ENCODE data around the gene SEPTIN7.
"Not testable (repeated sequence)": the region's sequence is repeated elsewhere in the genome, so short reads cannot be mapped to it uniquely, and the experiment has no call there.

SEPTIN7 gene

GRCh38 chr7:35755711-35756110 lies 45.1 kb upstream of the SEPTIN7 start:
- DNase-seq (ENCODE audit: extremely low spot score), result no peak
- TF ChIP-seq SUZ12 (IDR thresholded peaks at IDR 0.05) (no peak), PKNOX1 (IDR thresholded peaks at IDR 0.05) (no peak), FOXA1 (IDR thresholded peaks at IDR 0.05) (no peak), ELF4 (IDR thresholded peaks at IDR 0.05) (no peak), ZNF384 (IDR thresholded peaks at IDR 0.05) (no peak), LEF1 (IDR thresholded peaks at IDR 0.05; ENCODE audit: borderline replicate concordance) (no peak), BHLHE40 (IDR thresholded peaks at IDR 0.05; ENCODE audit: borderline replicate concordance) (no peak), ARNT (IDR thresholded peaks at IDR 0.05) (no peak), NFRKB (IDR thresholded peaks at IDR 0.05) (no peak), L3MBTL2 (conservative IDR thresholded peaks at IDR 0.05) (no peak), HDGF (IDR thresholded peaks at IDR 0.05; ENCODE audit: borderline replicate concordance) (no peak), SP1 (IDR thresholded peaks at IDR 0.05) (no peak), FOXM1 (IDR thresholded peaks at IDR 0.05; ENCODE audit: borderline replicate concordance) (no peak), CTBP1 (IDR thresholded peaks at IDR 0.05; ENCODE audit: borderline replicate concordance) (no peak), TARDBP (IDR thresholded peaks at IDR 0.05) (no peak), FOXK2 (IDR thresholded peaks at IDR 0.05) (no peak)
- ChIA-PET CTCF (no interaction called here), POLR2A (no interaction called here)

GRCh38 chr7:35756453-35756852 lies 44.4 kb upstream of the SEPTIN7 start:
- POLR2A ChIA-PET; CTCF ChIA-PET; DNase-seq (ENCODE audit: extremely low spot score): not testable (repeated sequence)

- TF ChIP-seq ZNF384 (IDR thresholded peaks at IDR 0.05), result no peak
- no peak for TF ChIP-seq FOXA1 (IDR thresholded peaks at IDR 0.05)
- POLR2A ChIA-PET, result interaction anchor here (1.6 kb wide), 1 partner anchor 43 kb away, joined by 6 read pairs; the partner anchor contains the start of gene SEPTIN7
- CTCF ChIA-PET, result no interaction called here
- no peak for DNase-seq (ENCODE audit: extremely low spot score)
These were observed 43.3 kb upstream of the SEPTIN7 start for GRCh38 chr7:35757574-35757973.

GRCh38 chr7:35758421-35758820 lies 42.4 kb upstream of the SEPTIN7 start:
- POLR2A ChIA-PET, result interaction anchor here (1.6 kb wide), 1 partner anchor 42 kb away, joined by 6 read pairs; the partner anchor contains the start of gene SEPTIN7

GRCh38 chr7:35760143-35760745 lies 40.6 kb upstream of the SEPTIN7 start:
- no peak for TF ChIP-seq ARNT (IDR thresholded peaks at IDR 0.05)
- TF ChIP-seq ZNF384 (IDR thresholded peaks at IDR 0.05), result no peak
- TF ChIP-seq L3MBTL2 (conservative IDR thresholded peaks at IDR 0.05), result no peak
- no peak for TF ChIP-seq FOXK2 (IDR thresholded peaks at IDR 0.05)
- no peak for TF ChIP-seq SP1 (IDR thresholded peaks at IDR 0.05)
- no peak for TF ChIP-seq FOXM1 (IDR thresholded peaks at IDR 0.05; ENCODE audit: borderline replicate concordance)
- no peak for TF ChIP-seq PKNOX1 (IDR thresholded peaks at IDR 0.05)
- TF ChIP-seq ELF4 (IDR thresholded peaks at IDR 0.05), result no peak
- no peak for TF ChIP-seq NFRKB (IDR thresholded peaks at IDR 0.05)
- no peak for TF ChIP-seq TARDBP (IDR thresholded peaks at IDR 0.05)
- CTCF ChIA-PET, result no interaction called here
- no peak for DNase-seq (ENCODE audit: extremely low spot score)
- POLR2A ChIA-PET, result no interaction called here

More at GRCh38 chr7:35758421-35758820, 42.4 kb upstream of the SEPTIN7 start:
- CTCF ChIA-PET, result no interaction called here
- peak; percentile 14 for DNase-seq (ENCODE audit: extremely low spot score)
- no peak for TF ChIP-seq CTBP1 (IDR thresholded peaks at IDR 0.05; ENCODE audit: borderline replicate concordance)
- no peak for TF ChIP-seq FOXA1 (IDR thresholded peaks at IDR 0.05)
- TF ChIP-seq PKNOX1 (IDR thresholded peaks at IDR 0.05), result no peak
- no peak for TF ChIP-seq SP1 (IDR thresholded peaks at IDR 0.05)

GRCh38 chr7:35761871-35762677 lies 38.8 kb upstream of the SEPTIN7 start:
- ChIA-PET POLR2A (interaction anchor here (1.2 kb wide), 1 partner anchor 39 kb away, joined by 7 read pairs; the partner anchor contains the start of gene SEPTIN7), CTCF (no interaction called here)
- DNase-seq (ENCODE audit: extremely low spot score), result no peak
- TF ChIP-seq SUZ12 (IDR thresholded peaks at IDR 0.05) (no peak), ELF4 (IDR thresholded peaks at IDR 0.05) (no peak), BHLHE40 (IDR thresholded peaks at IDR 0.05; ENCODE audit: borderline replicate concordance) (no peak), FOXA1 (IDR thresholded peaks at IDR 0.05) (no peak), HDGF (IDR thresholded peaks at IDR 0.05; ENCODE audit: borderline replicate concordance) (no peak)

GRCh38 chr7:35762781-35763180 lies 38.1 kb upstream of the SEPTIN7 start:
- CTCF ChIA-PET, result no interaction called here
- TF ChIP-seq SUZ12 (IDR thresholded peaks at IDR 0.05), result no peak
- POLR2A ChIA-PET, result interaction anchor here (1.2 kb wide), 1 partner anchor 38 kb away, joined by 7 read pairs; the partner anchor contains the start of gene SEPTIN7
- DNase-seq (ENCODE audit: extremely low spot score), result no peak
